Endothelial cell of umbilical vein (primary cell): ENCODE results near the gene TENM4. TPM values are rescaled to one million over a fixed set of nuclear protein-coding genes. Genes with fewer than 3 reads are reported as not detected.

Source experiments
- BruUV-seq: library from RNA; stranded (reverse); fragments of 400-500 nt; replicated peaks from 2 replicates; lab custom pipeline; 2021; lab: Mats Ljungman, UMichigan
- CTCF ChIA-PET: fragments of 300-600, 350-600 bp; sonication (Branson Sonifier 250); formaldehyde crosslinking; loops from one replicate; lab custom pipeline; 2021; ENCODE audit warnings: antibody characterized with exemption, inconsistent platforms; lab: Charles Lee
- POLR2A ChIA-PET: fragments of 300-600, 350-600 bp; sonication (Branson Sonifier 250); formaldehyde crosslinking; loops from one replicate; lab custom pipeline; 2021; ENCODE audit warnings: antibody characterized with exemption, inconsistent platforms; lab: Charles Lee
- DNase-seq: peaks from one replicate; pipeline ENCODE4 v3.0.0-alpha.2; 2011; ENCODE audit warnings: low read depth, low spot score
- FAIRE-seq: peaks from 2 replicates; lab custom pipeline; 2011; peaks lifted over from hg19 to GRCh38; lab: Jason Lieb, UNC
- H2AFZ ChIP-seq: 2 replicates; pipeline ENCODE4 v1.6.0; 2012; ENCODE audit warnings: low read depth, low read length, control low read depth, inconsistent platforms
- H3K27ac ChIP-seq: 2 replicates; pipeline ENCODE4 v1.5.1; 2011; ENCODE audit warnings: low read depth, mild to moderate bottlenecking, control low read depth, low read length, moderate library complexity; ENCODE audit not compliant: insufficient read depth
- H3K27me3 ChIP-seq, 2 experiments: 2 replicates each; pipeline versions ENCODE4 v1.6.0 to v1.6.1; 2011; ENCODE audit warnings: low read length in 2 of 2, mixed read lengths in 1 of 2; ENCODE audit not compliant: control insufficient read depth in 2 of 2, insufficient read depth in 2 of 2
- H3K36me3 ChIP-seq, 2 experiments: 2 replicates in 1 of 2; 3 replicates in 1 of 2; pipeline ENCODE4 v1.5.1; 2011; ENCODE audit warnings: low read length in 2 of 2, mild to moderate bottlenecking in 1 of 2, moderate library complexity in 1 of 2; ENCODE audit not compliant: control insufficient read depth in 2 of 2, insufficient read depth in 2 of 2; ENCODE audit errors: extremely low read depth in 1 of 2
- H3K4me1 ChIP-seq: 3 replicates; pipeline ENCODE4 v1.5.1; 2011; ENCODE audit warnings: mild to moderate bottlenecking, low read length; ENCODE audit not compliant: control insufficient read depth, insufficient read depth; ENCODE audit errors: extremely low read depth
- H3K4me2 ChIP-seq: 2 replicates; pipeline ENCODE4 v1.6.1; 2011; ENCODE audit warnings: low read length, control low read depth, mixed read lengths; ENCODE audit not compliant: insufficient read depth
- H3K4me3 ChIP-seq, 3 experiments: fragments of 200-600 bp in 1 of 3; sonication (generic), shearing (Covaris generic) in 1 of 3; replicated peaks in 1 of 3; 2 replicates each; pipeline ENCODE4 v1.5.1; 2011 to 2016; ENCODE audit warnings: control low read depth in 3 of 3, low read length in 3 of 3, mild to moderate bottlenecking in 2 of 3, inconsistent platforms in 1 of 3, low read depth in 1 of 3, moderate library complexity in 1 of 3; ENCODE audit not compliant: insufficient read depth in 1 of 3
- H3K79me2 ChIP-seq: 2 replicates; pipeline ENCODE4 v1.6.0; 2012; ENCODE audit warnings: low read length, inconsistent platforms; ENCODE audit not compliant: control insufficient read depth, insufficient read depth
- H3K9ac ChIP-seq: replicated peaks from 2 replicates; pipeline ENCODE3; 2011; ENCODE audit warnings: low read length, control low read depth; ENCODE audit not compliant: insufficient read depth; ENCODE audit errors: extremely low read depth
- H3K9me1 ChIP-seq: replicated peaks from 3 replicates; pipeline ENCODE4 v1.6.0; 2011; ENCODE audit warnings: mild to moderate bottlenecking, low read length; ENCODE audit not compliant: control insufficient read depth, insufficient read depth; ENCODE audit errors: extremely low read depth
- H3K9me3 ChIP-seq: replicated peaks from 2 replicates; pipeline ENCODE4 v1.5.1; 2012; ENCODE audit warnings: low read length, inconsistent platforms; ENCODE audit not compliant: control insufficient read depth, insufficient read depth
- H4K20me1 ChIP-seq: replicated peaks from 2 replicates; pipeline ENCODE3; 2011; ENCODE audit warnings: mild to moderate bottlenecking, low read length; ENCODE audit not compliant: control insufficient read depth, insufficient read depth; ENCODE audit errors: extremely low read depth
- EZH2 ChIP-seq: IDR thresholded peaks from 2 replicates; pipeline ENCODE4 v1.6.1; 2012; ENCODE audit warnings: borderline replicate concordance, low read depth, mild to moderate bottlenecking, moderate library complexity, low read length, inconsistent platforms; ENCODE audit not compliant: severe bottlenecking
- FOS ChIP-seq: IDR thresholded peaks from 2 replicates; pipeline ENCODE4 v1.6.1; 2011; ENCODE audit warnings: mild to moderate bottlenecking, low read length, moderate library complexity, borderline replicate concordance; ENCODE audit not compliant: insufficient read depth
- GATA2 ChIP-seq: IDR thresholded peaks from 2 replicates; pipeline ENCODE4 v1.7.0; 2011; ENCODE audit warnings: low read depth, mild to moderate bottlenecking, moderate library complexity, mixed read lengths, low read length; ENCODE audit not compliant: insufficient read length, insufficient read depth
- JUN ChIP-seq: IDR thresholded peaks from 2 replicates; pipeline ENCODE4 v1.6.1; 2011; ENCODE audit warnings: borderline replicate concordance, low read depth; ENCODE audit not compliant: insufficient read length, insufficient read depth
- MYC ChIP-seq: IDR thresholded peaks from one replicate; pipeline ENCODE4 v1.6.1; 2011; ENCODE audit warnings: mild to moderate bottlenecking, low read depth, low read length
- POLR2A ChIP-seq: IDR thresholded peaks from 2 replicates; pipeline ENCODE4 v1.6.1; 2012; ENCODE audit warnings: low read depth, mild to moderate bottlenecking, control low read depth, low read length
- POLR2AphosphoS5 ChIP-seq: IDR thresholded peaks from 2 replicates; pipeline ENCODE4 v1.6.1; 2012; ENCODE audit warnings: low read depth, mild to moderate bottlenecking, control low read depth, low read length, moderate library complexity; ENCODE audit not compliant: insufficient read depth
- dilution Hi-C: fragments of 300-500 bp; cut with MboI; formaldehyde crosslinking; loops from one replicate; pipeline ENCODE4 v1.15.0; 2019; ENCODE audit warnings: low sequenced_read_pairs; ENCODE audit not compliant: extremely low pct_ligation_motif_present
- intact Hi-C: fragments of 100-400 bp; cut with micrococcal nuclease; formaldehyde crosslinking; loops from one replicate; pipeline ENCODE4 v1.10.0; 2022
- polyA plus RNA-seq, 4 experiments: library from polyadenylated mRNA; depleted of rRNA in 3 of 4; stranded (reverse) in 3 of 4; unstranded in 1 of 4; fragments of >200 nt; gene quantifications; 2 replicates each; pipeline versions ENCODE4 v1.2.1 to v1.2.3, GENCODE V29; 2011 to 2012; ENCODE audit warnings: missing spikeins in 1 of 4
- total RNA-seq: library from RNA; stranded (reverse); gene quantifications from 2 replicates; pipeline ENCODE4 v1.2.3, GENCODE V29; 2021
- TF ChIP-seq, protein P1 (sequence below): IDR thresholded peaks from 2 replicates; pipeline ENCODE4 v1.6.1; 2011; ENCODE audit not compliant: insufficient read depth, insufficient read length
- TF ChIP-seq, protein P2 (sequence below), 2 donors: IDR thresholded peaks; 1 replicate in 1 of 2; 2 replicates in 1 of 2; pipeline ENCODE4 v1.5.1; 2011; ENCODE audit warnings: low read length in 2 of 2, mild to moderate bottlenecking in 2 of 2, moderate library complexity in 2 of 2, control low read depth in 1 of 2, inconsistent platforms in 1 of 2, low read depth in 1 of 2; ENCODE audit not compliant: insufficient read depth in 1 of 2; ENCODE audit errors: extremely low read depth in 1 of 2

TENM4 gene
- total and polyA plus RNA-seq, 2 donors (not counting 3 experiments of a cell fraction or from before 2014, with no cell fraction given) = 0.06 to 0.27 TPM

DNA sequence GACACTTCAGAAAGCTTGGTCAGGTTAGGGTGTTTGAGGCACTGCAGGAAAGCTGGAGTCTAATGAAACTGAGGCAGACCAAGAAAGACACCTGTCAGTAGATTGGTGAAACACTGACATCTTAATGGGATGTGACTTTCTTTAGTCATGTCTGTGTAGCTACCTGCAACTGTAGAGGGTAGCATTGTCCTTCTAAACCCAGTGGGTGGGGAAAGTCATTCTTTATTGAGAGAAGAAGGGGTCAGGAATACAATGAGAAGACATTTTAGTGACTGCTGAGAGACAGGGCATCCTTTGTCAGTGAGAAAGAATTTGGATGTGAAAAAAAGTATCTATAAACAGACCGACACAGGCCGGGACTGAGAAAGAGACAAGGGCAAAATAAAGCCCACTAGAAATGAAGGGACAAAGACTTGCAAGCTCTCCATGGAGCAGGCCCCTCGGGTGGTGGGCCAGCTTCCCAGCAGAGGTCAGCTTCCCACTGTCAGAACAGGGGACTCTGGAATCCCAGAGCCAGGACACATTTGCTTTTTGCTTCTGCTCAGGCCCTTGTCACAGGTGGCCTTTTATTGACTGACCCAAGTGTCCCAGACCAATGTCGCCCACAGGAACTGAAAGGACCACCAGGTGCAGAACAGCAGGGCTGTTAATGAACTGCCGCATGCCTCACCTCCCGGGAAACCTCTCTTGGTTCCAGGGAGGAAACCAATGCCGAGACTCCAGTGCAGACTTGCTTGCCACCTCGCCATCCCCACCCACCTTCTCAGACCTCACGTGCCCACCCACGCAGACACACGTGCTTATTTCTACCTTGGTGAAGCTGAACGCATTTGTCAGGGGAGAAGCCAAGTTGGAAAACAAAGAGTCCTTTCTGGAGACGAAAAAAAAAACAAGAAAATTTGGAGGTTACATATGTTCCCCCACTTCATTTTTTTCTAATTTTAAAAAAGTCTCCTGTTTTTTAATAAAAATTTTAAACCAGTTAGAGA lies 212.8 kb downstream of the TENM4 start:
- dilution Hi-C loops = no loop called here

More for the DNA sequence above, 212.8 kb downstream of the TENM4 start:
- BruUV-seq = no TSS peak
- CTCF ChIA-PET = no interaction called here
- H3K9me3 ChIP-seq = no peaks in the 10 kb centered on the region
- FAIRE-seq (no peak), DNase-seq (no peak)
- POLR2A ChIA-PET = no interaction called here
- H3K4me1 ChIP-seq = no peaks in the 10 kb centered on the region
- H4K20me1 ChIP-seq = no peaks in the 10 kb centered on the region
- H3K4me3 ChIP-seq = no peak overlapping the region
- H3K27ac ChIP-seq = no peak overlapping the region
- H3K36me3 ChIP-seq = no peaks in the 10 kb centered on the region
- H3K27me3 ChIP-seq = no peaks in the 10 kb centered on the region
- no peak overlapping the region for H3K9ac ChIP-seq
- no peak overlapping the region for H3K4me2 ChIP-seq
- H2AFZ ChIP-seq = no peak overlapping the region
- intact Hi-C loops = no loop called here
- TF ChIP-seq, protein P1, sequence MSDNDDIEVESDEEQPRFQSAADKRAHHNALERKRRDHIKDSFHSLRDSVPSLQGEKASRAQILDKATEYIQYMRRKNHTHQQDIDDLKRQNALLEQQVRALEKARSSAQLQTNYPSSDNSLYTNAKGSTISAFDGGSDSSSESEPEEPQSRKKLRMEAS = no peak
- TF ChIP-seq EZH2 (no peak), FOS (no peak), GATA2 (no peak), MYC (no peak), POLR2AphosphoS5 (no peak), POLR2A (no peak), JUN (no peak)
- TF ChIP-seq, protein P2, sequence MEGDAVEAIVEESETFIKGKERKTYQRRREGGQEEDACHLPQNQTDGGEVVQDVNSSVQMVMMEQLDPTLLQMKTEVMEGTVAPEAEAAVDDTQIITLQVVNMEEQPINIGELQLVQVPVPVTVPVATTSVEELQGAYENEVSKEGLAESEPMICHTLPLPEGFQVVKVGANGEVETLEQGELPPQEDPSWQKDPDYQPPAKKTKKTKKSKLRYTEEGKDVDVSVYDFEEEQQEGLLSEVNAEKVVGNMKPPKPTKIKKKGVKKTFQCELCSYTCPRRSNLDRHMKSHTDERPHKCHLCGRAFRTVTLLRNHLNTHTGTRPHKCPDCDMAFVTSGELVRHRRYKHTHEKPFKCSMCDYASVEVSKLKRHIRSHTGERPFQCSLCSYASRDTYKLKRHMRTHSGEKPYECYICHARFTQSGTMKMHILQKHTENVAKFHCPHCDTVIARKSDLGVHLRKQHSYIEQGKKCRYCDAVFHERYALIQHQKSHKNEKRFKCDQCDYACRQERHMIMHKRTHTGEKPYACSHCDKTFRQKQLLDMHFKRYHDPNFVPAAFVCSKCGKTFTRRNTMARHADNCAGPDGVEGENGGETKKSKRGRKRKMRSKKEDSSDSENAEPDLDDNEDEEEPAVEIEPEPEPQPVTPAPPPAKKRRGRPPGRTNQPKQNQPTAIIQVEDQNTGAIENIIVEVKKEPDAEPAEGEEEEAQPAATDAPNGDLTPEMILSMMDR (IDR thresholded peaks at IDR 0.05; ENCODE audit: extremely low read depth in 1 of 2, insufficient read depth in 1 of 2, low read depth in 1 of 2, low read length in 2 of 2) = no peak
- H3K9me1 ChIP-seq = no peaks in the 10 kb centered on the region
- H3K79me2 ChIP-seq = no peaks in the 10 kb centered on the region
